Neural progenitor cell (in vitro differentiated cells): Measurements from ENCODE around the gene VTCN1.

Experiments used
- EZH2 ChIP-seq: fragments of 200-600 bp; sonication (generic); IDR thresholded peaks from 2 replicates; pipeline ENCODE4 v1.6.1; 2017; ENCODE audit warnings: antibody characterized with exemption, mild to moderate bottlenecking, moderate library complexity
- EZH2phosphoT487 ChIP-seq: fragments of 200-600 bp; sonication (generic); IDR thresholded peaks from 2 replicates; pipeline ENCODE4 v1.6.1; 2017; ENCODE audit warnings: antibody characterized with exemption
- TF ChIP-seq, protein P1 (sequence below): fragments of 200-600 bp; sonication (generic); IDR thresholded peaks from 2 replicates; pipeline ENCODE4 v1.5.1; 2017; ENCODE audit warnings: antibody characterized with exemption, mild to moderate bottlenecking

DNA sequence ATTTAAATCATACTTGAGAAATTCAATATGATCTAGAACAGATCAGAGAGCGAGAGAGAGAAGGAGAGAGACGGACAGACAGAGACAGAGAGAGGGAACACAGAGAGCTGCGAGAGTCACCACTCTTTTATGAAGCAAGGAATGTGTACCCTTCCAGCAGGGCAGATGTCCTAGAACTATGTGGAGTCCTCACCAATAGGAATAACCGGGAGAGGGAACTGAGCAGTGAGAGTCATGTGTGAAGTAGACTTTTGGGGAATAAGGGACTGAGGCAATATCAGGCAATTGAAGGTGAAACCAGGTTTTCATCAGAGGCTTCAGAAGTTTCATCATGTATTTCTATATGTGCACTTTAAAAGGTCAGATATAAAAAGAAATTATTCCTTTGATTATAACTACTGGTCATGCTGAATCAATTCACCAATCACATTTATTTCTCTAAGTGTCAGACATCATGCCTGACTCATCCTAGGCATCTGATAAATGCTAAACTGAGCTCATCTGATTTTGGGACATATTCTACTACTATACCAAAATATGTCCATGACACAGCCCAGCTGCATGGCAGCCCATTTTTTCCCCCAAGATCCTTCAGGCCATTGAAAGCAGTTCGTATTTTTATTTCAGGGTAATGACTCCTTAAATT, 22.4 kb downstream of the VTCN1 start:
- TF ChIP-seq, protein P1, sequence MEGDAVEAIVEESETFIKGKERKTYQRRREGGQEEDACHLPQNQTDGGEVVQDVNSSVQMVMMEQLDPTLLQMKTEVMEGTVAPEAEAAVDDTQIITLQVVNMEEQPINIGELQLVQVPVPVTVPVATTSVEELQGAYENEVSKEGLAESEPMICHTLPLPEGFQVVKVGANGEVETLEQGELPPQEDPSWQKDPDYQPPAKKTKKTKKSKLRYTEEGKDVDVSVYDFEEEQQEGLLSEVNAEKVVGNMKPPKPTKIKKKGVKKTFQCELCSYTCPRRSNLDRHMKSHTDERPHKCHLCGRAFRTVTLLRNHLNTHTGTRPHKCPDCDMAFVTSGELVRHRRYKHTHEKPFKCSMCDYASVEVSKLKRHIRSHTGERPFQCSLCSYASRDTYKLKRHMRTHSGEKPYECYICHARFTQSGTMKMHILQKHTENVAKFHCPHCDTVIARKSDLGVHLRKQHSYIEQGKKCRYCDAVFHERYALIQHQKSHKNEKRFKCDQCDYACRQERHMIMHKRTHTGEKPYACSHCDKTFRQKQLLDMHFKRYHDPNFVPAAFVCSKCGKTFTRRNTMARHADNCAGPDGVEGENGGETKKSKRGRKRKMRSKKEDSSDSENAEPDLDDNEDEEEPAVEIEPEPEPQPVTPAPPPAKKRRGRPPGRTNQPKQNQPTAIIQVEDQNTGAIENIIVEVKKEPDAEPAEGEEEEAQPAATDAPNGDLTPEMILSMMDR, result no peak
- TF ChIP-seq EZH2, result no peak
- TF ChIP-seq EZH2phosphoT487, result no peak
